Lower lobe of right lung (tissue), 2 donors: ENCODE measurements around the gene PRR11. TPM values are rescaled to one million over a fixed set of nuclear protein-coding genes. Genes with fewer than 3 reads are reported as not detected.

ENCODE experiments used
- ATAC-seq, 2 donors: fragments of 200-7000 bp; cut with Tn5 transposase; one replicate each; pipeline ENCODE4 v1.9.1; 2020 to 2022; ENCODE audit warnings: mild to moderate bottlenecking in 2 of 2, moderate library complexity in 2 of 2
- DNase-seq: peaks from one replicate; pipeline ENCODE4 v3.0.0-alpha.2; 2020
- H3K27ac ChIP-seq: fragments of 200-600 bp; one replicate; pipeline ENCODE4 v1.8.0; 2022
- H3K27me3 ChIP-seq: fragments of 200-600 bp; one replicate; pipeline ENCODE4 v1.8.0; 2022; ENCODE audit warnings: low read depth
- H3K36me3 ChIP-seq: fragments of 200-600 bp; one replicate; pipeline ENCODE4 v1.8.0; 2022; ENCODE audit warnings: mild to moderate bottlenecking
- H3K4me1 ChIP-seq: fragments of 200-600 bp; one replicate; pipeline ENCODE4 v1.8.0; 2022
- H3K4me3 ChIP-seq: fragments of 200-600 bp; one replicate; pipeline ENCODE4 v1.8.0; 2022; ENCODE audit warnings: mild to moderate bottlenecking
- H3K9me3 ChIP-seq: fragments of 200-600 bp; one replicate; pipeline ENCODE4 v1.8.0; 2022
- intact Hi-C: fragments of 100-400 bp; cut with DNase I; formaldehyde crosslinking; loops from one replicate; pipeline ENCODE4 v1.11.0; 2022
- total RNA-seq: library from RNA; stranded (reverse); fragmentation: NEBNext Ultra II Directional; extraction: Animal tissue kit (Norgen Biotek cat#: 25700); gene quantifications from one replicate; pipeline ENCODE4 v1.2.1, GENCODE V29; 2021
- TF ChIP-seq, protein P1 (sequence below): fragments of 200-600 bp; IDR thresholded peaks from one replicate; pipeline ENCODE4 v1.8.0; 2022; ENCODE audit warnings: antibody characterized with exemption, mild to moderate bottlenecking
- donor health status: DM: no; HTN: yes; CAD: no; lungs with severe emphysema.

Gene PRR11
- total RNA-seq, 1 donor from 2014 or later, result 4.1 TPM

DNA sequence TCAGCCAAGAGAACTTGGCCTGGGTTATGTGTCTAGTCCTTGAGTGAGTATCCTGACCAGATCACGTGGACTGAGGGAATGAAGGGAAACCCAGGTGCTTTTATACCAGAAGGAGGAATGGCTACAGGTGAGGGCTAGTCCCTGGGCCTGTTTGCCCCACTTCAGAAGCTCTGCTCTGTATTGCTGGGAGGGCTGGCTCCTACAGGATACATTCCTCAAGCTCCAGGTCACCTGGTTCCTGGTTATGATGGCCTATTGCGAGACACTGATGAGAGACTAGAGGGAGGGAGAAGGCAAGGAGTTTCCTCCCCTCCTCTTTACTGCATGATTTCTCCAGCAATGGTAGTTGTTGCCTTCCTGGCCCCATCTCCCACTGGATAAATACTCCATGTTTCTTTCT, 35.3 kb downstream of the PRR11 start:
- TF ChIP-seq, protein P1, sequence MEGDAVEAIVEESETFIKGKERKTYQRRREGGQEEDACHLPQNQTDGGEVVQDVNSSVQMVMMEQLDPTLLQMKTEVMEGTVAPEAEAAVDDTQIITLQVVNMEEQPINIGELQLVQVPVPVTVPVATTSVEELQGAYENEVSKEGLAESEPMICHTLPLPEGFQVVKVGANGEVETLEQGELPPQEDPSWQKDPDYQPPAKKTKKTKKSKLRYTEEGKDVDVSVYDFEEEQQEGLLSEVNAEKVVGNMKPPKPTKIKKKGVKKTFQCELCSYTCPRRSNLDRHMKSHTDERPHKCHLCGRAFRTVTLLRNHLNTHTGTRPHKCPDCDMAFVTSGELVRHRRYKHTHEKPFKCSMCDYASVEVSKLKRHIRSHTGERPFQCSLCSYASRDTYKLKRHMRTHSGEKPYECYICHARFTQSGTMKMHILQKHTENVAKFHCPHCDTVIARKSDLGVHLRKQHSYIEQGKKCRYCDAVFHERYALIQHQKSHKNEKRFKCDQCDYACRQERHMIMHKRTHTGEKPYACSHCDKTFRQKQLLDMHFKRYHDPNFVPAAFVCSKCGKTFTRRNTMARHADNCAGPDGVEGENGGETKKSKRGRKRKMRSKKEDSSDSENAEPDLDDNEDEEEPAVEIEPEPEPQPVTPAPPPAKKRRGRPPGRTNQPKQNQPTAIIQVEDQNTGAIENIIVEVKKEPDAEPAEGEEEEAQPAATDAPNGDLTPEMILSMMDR, result no peak
- intact Hi-C loops, result no loop called here
- DNase-seq (no peak), ATAC-seq (no peak)
- Histone ChIP-seq H3K27me3 (no peaks in the 10 kb centered on the region), H3K4me3 (no peak overlapping the region), H3K36me3 (no peaks in the 10 kb centered on the region), H3K4me1 (no peaks in the 10 kb centered on the region), H3K9me3 (no peaks in the 10 kb centered on the region), H3K27ac (no peak overlapping the region)

DNA sequence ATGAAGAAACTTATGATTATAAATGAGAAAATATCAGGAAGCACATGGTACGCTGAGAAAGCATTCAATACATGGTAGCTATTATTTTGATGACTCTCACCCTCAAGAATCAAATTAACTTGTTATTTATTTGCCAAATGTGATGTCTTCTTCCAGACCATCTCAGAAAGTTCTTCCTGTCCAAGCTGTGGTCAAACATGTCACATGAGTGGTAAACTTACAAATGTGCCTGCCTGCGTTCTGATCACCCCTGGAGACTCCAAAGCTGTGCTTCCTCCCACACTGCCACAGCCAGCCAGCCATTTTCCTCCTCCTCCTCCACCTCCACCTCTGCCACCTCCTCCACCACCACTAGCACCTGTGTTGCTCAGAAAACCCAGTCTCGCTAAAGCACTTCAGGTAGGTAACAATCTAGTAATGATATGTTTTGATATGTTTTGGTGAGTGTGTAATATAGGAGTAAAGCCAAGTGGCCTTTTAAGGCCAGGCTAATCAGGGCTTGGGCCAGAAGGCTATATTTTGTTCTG, 37.9 kb downstream of the PRR11 start:
- intact Hi-C loops, result no loop called here
- no peaks in the 10 kb centered on the region for H3K9me3 ChIP-seq
- H3K27ac ChIP-seq, result no peak overlapping the region
- no peaks in the 10 kb centered on the region for H3K4me1 ChIP-seq
- DNase-seq, result no peak
- ATAC-seq, result no peak
- no peaks in the 10 kb centered on the region for H3K36me3 ChIP-seq
- TF ChIP-seq, protein P1, result no peak
- no peaks in the 10 kb centered on the region for H3K27me3 ChIP-seq
- H3K4me3 ChIP-seq, result no peak overlapping the region

DNA sequence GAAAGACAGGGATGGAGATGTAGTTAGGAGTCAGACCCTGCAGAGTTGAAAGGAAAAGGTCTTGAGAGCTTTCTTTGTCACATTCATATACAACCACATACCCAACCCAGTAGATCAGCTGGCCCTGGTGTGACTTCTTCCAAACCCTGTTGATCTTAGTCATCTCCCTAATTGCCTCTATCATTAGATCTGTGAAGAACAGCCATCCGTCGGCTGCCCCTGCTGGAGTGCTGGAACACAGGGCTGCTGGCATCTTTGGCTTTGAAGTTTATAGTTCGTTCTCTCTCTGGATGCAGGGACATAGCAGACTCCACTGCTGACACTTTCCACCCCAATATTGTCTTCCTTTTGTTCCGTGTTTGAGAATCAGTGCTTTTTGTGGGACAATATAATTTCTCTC, 43.9 kb downstream of the PRR11 start:
- no peaks in the 10 kb centered on the region for H3K4me1 ChIP-seq
- DNase-seq, result no peak
- no peaks in the 10 kb centered on the region for H3K9me3 ChIP-seq
- H3K4me3 ChIP-seq, result no peak overlapping the region
- H3K27ac ChIP-seq, result no peak overlapping the region
- no peak for ATAC-seq
- intact Hi-C loops, result no loop called here
- H3K36me3 ChIP-seq, result no peaks in the 10 kb centered on the region
- TF ChIP-seq, protein P1, result no peak
- no peaks in the 10 kb centered on the region for H3K27me3 ChIP-seq

GRCh38 chr17:59202320-59202719, 46.8 kb downstream of the PRR11 start:
- TF ChIP-seq, protein P1, result no peak
- ATAC-seq (no peak), DNase-seq (no peak)
- no peaks in the 10 kb centered on the region for H3K36me3 ChIP-seq
- no peak overlapping the region for H3K27ac ChIP-seq
- no peak overlapping the region for H3K4me3 ChIP-seq
- H3K9me3 ChIP-seq, result no peaks in the 10 kb centered on the region
- H3K4me1 ChIP-seq, result no peaks in the 10 kb centered on the region
- intact Hi-C loops, result no loop called here
- no peaks in the 10 kb centered on the region for H3K27me3 ChIP-seq

DNA sequence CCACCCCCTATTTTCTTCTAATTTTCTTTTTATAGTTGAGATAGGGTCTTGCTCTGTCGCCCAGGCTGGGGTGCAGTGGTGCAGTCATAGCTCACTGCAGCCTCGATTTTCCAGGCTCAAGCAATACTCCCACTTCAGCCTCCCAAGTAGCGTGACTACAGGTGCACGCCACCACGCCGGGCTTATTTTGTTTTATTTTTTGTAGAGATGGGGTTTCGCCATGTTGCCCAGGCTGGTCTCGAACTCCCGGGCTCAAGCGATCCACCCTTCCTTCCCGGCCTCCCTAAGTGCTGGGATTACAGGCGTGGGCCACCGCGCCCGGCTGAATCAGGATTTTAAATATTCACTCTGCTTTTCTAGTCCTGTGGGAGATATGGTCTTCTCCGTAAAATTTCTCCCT, 63.8 kb downstream of the PRR11 start:
- H3K4me1 ChIP-seq, result no peaks in the 10 kb centered on the region
- TF ChIP-seq, protein P1, result no peak
- H3K36me3 ChIP-seq, result peaks cover 11% of the 10 kb centered on the region
- H3K4me3 ChIP-seq, result no peak overlapping the region
- H3K27me3 ChIP-seq, result no peaks in the 10 kb centered on the region
- no peak overlapping the region for H3K27ac ChIP-seq
- ATAC-seq (no peak), DNase-seq (no peak)
- intact Hi-C loops, result no loop called here
- H3K9me3 ChIP-seq, result no peaks in the 10 kb centered on the region

DNA sequence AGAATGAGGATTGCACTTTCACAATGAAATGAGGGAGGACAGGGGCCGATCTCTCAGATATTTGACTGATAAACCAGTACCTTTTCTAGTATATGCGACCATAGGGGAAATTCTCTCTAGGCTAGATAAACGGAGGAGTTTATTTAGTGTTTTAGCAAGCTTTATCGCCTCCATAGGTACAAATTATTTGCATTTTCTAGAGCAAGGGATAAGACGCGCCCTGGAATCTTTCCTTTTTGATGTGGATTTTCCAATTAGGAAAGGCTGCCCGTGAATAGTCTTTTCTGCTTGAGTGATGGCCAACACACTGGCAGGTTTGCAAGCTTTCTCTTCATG, 64.4 kb downstream of the PRR11 start:
- Histone ChIP-seq H3K4me1 (no peaks in the 10 kb centered on the region), H3K27ac (peak overlapping the region; percentile 69), H3K9me3 (no peaks in the 10 kb centered on the region), H3K4me3 (peak overlapping the region; percentile 72), H3K27me3 (no peaks in the 10 kb centered on the region), H3K36me3 (peaks cover 5% of the 10 kb centered on the region)
- no peak for ATAC-seq
- TF ChIP-seq, protein P1, result no peak
- no peak for DNase-seq
- intact Hi-C loops, result no loop called here
